K562 (cell line): ENCODE results near the gene PKD1. TPM values are rescaled to one million over a fixed set of nuclear protein-coding genes. Genes with fewer than 3 reads are reported as not detected.
A peak's percentile ranks its signal among the peaks of the same experiment; 100 is the strongest.

Source experiments
- ATAC-seq: fragments of 200-7000 bp; cut with Tn5 transposase; 3 replicates; pipeline ENCODE4 v1.9.1; 2020; ENCODE audit warnings: moderate library complexity
- BruUV-seq: library from RNA; stranded (reverse); fragments of 400-500 nt; replicated peaks from 2 replicates; lab custom pipeline; 2021; lab: Mats Ljungman, UMichigan
- CTCF ChIA-PET: fragments of 300-600 bp; formaldehyde crosslinking; extraction: SDS; loops from one replicate; lab custom pipeline; 2021; ENCODE audit warnings: low intra/inter-chr PET ratio; lab: Yijun Ruan, JAX
- POLR2A ChIA-PET: fragments of 300-600, 350-650 bp; sonication (Branson Sonifier 250); formaldehyde crosslinking; extraction: SDS; loops from one replicate; lab custom pipeline; 2021; ENCODE audit warnings: antibody characterized with exemption, inconsistent platforms; lab: Yijun Ruan, JAX
- DNase-seq, 4 experiments: peaks; one replicate each; pipeline versions ENCODE4 v3.0.0 to v3.0.0-alpha.2; 2011 to 2018; ENCODE audit warnings: low spot score in 3 of 4, mixed read lengths in 3 of 4; ENCODE audit errors: extremely low read depth in 1 of 4
- FAIRE-seq: peaks from 2 replicates; lab custom pipeline; 2011; peaks lifted over from hg19 to GRCh38; lab: Jason Lieb, UNC
- H2AFZ ChIP-seq: 2 replicates; pipeline ENCODE4 v1.6.0; 2011; ENCODE audit warnings: low read depth, low read length, control low read depth, inconsistent platforms
- H3K27ac ChIP-seq: fragments of 200-600 bp; 3 replicates; pipeline ENCODE4 v1.8.0; 2011; ENCODE audit warnings: low read depth, mild to moderate bottlenecking, control low read depth, inconsistent platforms, low read length, moderate library complexity, mixed read lengths; ENCODE audit errors: extremely low read depth
- H3K27me3 ChIP-seq, 2 experiments: fragments of 300-600 bp in 1 of 2; 2 replicates in 1 of 2; 3 replicates in 1 of 2; pipeline versions ENCODE4 v1.6.0 to v1.8.0; 2011; ENCODE audit warnings: inconsistent platforms in 2 of 2, low read length in 2 of 2, mild to moderate bottlenecking in 1 of 2, mixed read lengths in 1 of 2, moderate library complexity in 1 of 2; ENCODE audit not compliant: control insufficient read depth in 2 of 2, insufficient read depth in 2 of 2
- H3K36me3 ChIP-seq: fragments of 300-600 bp; 3 replicates; pipeline ENCODE4 v1.8.0; 2011; ENCODE audit warnings: mild to moderate bottlenecking, low read length, inconsistent platforms; ENCODE audit not compliant: control insufficient read depth, insufficient read depth
- H3K4me1 ChIP-seq, 2 experiments: fragments of 200-600 bp in 1 of 2; replicated peaks in 1 of 2; 2 replicates in 1 of 2; 3 replicates in 1 of 2; pipeline versions ENCODE4 v1.5.1 to v1.8.0; 2011; ENCODE audit warnings: inconsistent platforms in 2 of 2, low read length in 2 of 2, mild to moderate bottlenecking in 1 of 2, mixed read lengths in 1 of 2, moderate library complexity in 1 of 2; ENCODE audit not compliant: control insufficient read depth in 2 of 2, insufficient read depth in 2 of 2
- H3K4me2 ChIP-seq: 2 replicates; pipeline ENCODE4 v1.6.1; 2011; ENCODE audit warnings: low read length, control low read depth, inconsistent platforms, mixed read lengths; ENCODE audit not compliant: insufficient read depth
- H3K4me3 ChIP-seq: fragments of 200-600 bp; sonication (generic), shearing (Covaris generic); 2 replicates; pipeline ENCODE4 v1.5.1; 2016; ENCODE audit warnings: control low read depth, inconsistent platforms
- H3K79me2 ChIP-seq: fragments of 200-600 bp; 3 replicates; pipeline ENCODE4 v1.8.0; 2011; ENCODE audit warnings: low read length, inconsistent platforms; ENCODE audit not compliant: control insufficient read depth, insufficient read depth
- H3K9ac ChIP-seq, 2 experiments: 2 replicates each; pipeline versions ENCODE4 v1.6.0 to v1.6.1; 2011; ENCODE audit warnings: low read depth in 2 of 2, low read length in 2 of 2, control low read depth in 1 of 2, inconsistent platforms in 1 of 2, mild to moderate bottlenecking in 1 of 2, mixed read lengths in 1 of 2; ENCODE audit not compliant: insufficient read depth in 1 of 2
- H3K9me1 ChIP-seq: one replicate; pipeline ENCODE4 v1.6.0; 2011; ENCODE audit warnings: inconsistent platforms, mild to moderate bottlenecking, low read length, moderate library complexity; ENCODE audit not compliant: control insufficient read depth, insufficient read depth
- H3K9me3 ChIP-seq: replicated peaks from 2 replicates; pipeline ENCODE4 v1.5.1; 2011; ENCODE audit warnings: low read depth, low read length, inconsistent platforms; ENCODE audit not compliant: control insufficient read depth, insufficient read depth
- H4K20me1 ChIP-seq: replicated peaks from 2 replicates; pipeline ENCODE4 v1.6.1; 2011; ENCODE audit warnings: low read length, inconsistent platforms, mixed read lengths; ENCODE audit not compliant: control insufficient read depth, insufficient read depth
- CAMTA2 ChIP-seq: fragments of 250-450 bp; sonication (Bioruptor Pico); conservative IDR thresholded peaks from 2 replicates; pipeline ENCODE4 v1.5.1; 2022
- JUN ChIP-seq, 2 experiments: sonication (generic) in 1 of 2; formaldehyde crosslinking in 1 of 2; IDR thresholded peaks; 2 replicates each; pipeline versions ENCODE4 v1.6.1 to v1.8.0; 2012 to 2022; ENCODE audit warnings: borderline replicate concordance in 2 of 2, mild to moderate bottlenecking in 2 of 2, improper control_type of control experiment in 1 of 2, low read depth in 1 of 2, low read length in 1 of 2, missing genetic modification reagents in 1 of 2
- NFIC ChIP-seq: fragments of 450-650 bp; IDR thresholded peaks from 2 replicates; pipeline ENCODE4 v1.6.1; 2017; ENCODE audit warnings: mild to moderate bottlenecking, inconsistent platforms
- PHB2 ChIP-seq: fragments of 450-650 bp; IDR thresholded peaks from 2 replicates; pipeline ENCODE4 v1.6.1; 2017; ENCODE audit warnings: low read depth
- PHF8 ChIP-seq: fragments of 200-600 bp; sonication (generic); IDR thresholded peaks from 2 replicates; pipeline ENCODE4 v1.6.1; 2012; ENCODE audit warnings: mixed run types, mild to moderate bottlenecking, inconsistent platforms, low read length, moderate library complexity, borderline replicate concordance
- POLR2G ChIP-seq: fragments of 200-400 bp; formaldehyde crosslinking; IDR thresholded peaks from 2 replicates; pipeline ENCODE4 v1.6.1; 2017; ENCODE audit warnings: low read depth, mild to moderate bottlenecking, antibody characterized with exemption, low read length, moderate library complexity
- SRSF1 ChIP-seq: fragments of 200-400 bp; formaldehyde crosslinking; IDR thresholded peaks from 2 replicates; pipeline ENCODE4 v1.6.1; 2017; ENCODE audit warnings: mild to moderate bottlenecking, low read depth, low read length, moderate library complexity
- TFAM ChIP-seq: fragments of 250-450 bp; sonication (Bioruptor Pico); conservative IDR thresholded peaks from 2 replicates; pipeline ENCODE4 v1.5.0; 2021; ENCODE audit warnings: mild to moderate bottlenecking, moderate library complexity
- ZNF23 ChIP-seq: fragments of 250-450 bp; sonication (Bioruptor Pico); IDR thresholded peaks from 2 replicates; pipeline ENCODE4 v1.4.0; 2020; ENCODE audit warnings: mild to moderate bottlenecking
- ZNF76 ChIP-seq: fragments of 250-450 bp; sonication (Bioruptor Pico); IDR thresholded peaks from 2 replicates; pipeline ENCODE4 v1.4.0; 2020; ENCODE audit warnings: mild to moderate bottlenecking, moderate library complexity, borderline replicate concordance
- WGBS: fragments of 100-300 bp; shearing (Covaris generic); methylation state at CpG from one replicate; pipeline ENCODE4 v1.1.6; 2016; ENCODE audit warnings: low coverage, mixed read lengths; ENCODE audit not compliant: insufficient coverage; ENCODE audit errors: missing lambda C conversion rate; 5-methylcytosine and 5-hydroxymethylcytosine counted together
- in situ Hi-C: fragments of 300-500 bp; cut with MboI; formaldehyde crosslinking; loops from 4 replicates; pipeline ENCODE4 v1.15.0; 2018; ENCODE audit warnings: inconsistent platforms, mixed read lengths
- intact Hi-C: fragments of 100-400 bp; cut with micrococcal nuclease; formaldehyde crosslinking; loops from 2 replicates; pipeline ENCODE4 v1.14.2; 2022
- polyA plus RNA-seq, 8 experiments: library from polyadenylated mRNA; depleted of rRNA in 4 of 8; stranded (reverse) in 5 of 8; unstranded in 3 of 8; fragments of >200 nt; fragmentation: Nextera tagmentation in 2 of 8; fragmentation: Illumina TruSeq in 1 of 8; extraction: Ambion mirVana in 2 of 8; extraction: Trizol in 1 of 8; gene quantifications; 2 replicates each; pipeline versions ENCODE4 v1.2.1 to v1.2.3, GENCODE V29; 2011 to 2014; ENCODE audit warnings: inconsistent platforms in 1 of 8, missing spikeins in 1 of 8
- total RNA-seq, 7 experiments: library from RNA; depleted of rRNA in 6 of 7; stranded (reverse); fragments of >200 nt in 6 of 7; fragmentation: Illumina TruSeq in 2 of 7; extraction: Trizol in 2 of 7; gene quantifications; 2 replicates each; pipeline versions ENCODE4 v1.2.1 to v1.2.3, GENCODE V29; 2011 to 2021; ENCODE audit warnings: low replicate concordance in 1 of 7

PKD1 gene
- total and polyA plus RNA-seq, 9 of the 15 experiments (the other 6 are each of a cell fraction or from before 2014, with no cell fraction given) = 0.23 to 93.5 (median 12.6) TPM

DNA sequence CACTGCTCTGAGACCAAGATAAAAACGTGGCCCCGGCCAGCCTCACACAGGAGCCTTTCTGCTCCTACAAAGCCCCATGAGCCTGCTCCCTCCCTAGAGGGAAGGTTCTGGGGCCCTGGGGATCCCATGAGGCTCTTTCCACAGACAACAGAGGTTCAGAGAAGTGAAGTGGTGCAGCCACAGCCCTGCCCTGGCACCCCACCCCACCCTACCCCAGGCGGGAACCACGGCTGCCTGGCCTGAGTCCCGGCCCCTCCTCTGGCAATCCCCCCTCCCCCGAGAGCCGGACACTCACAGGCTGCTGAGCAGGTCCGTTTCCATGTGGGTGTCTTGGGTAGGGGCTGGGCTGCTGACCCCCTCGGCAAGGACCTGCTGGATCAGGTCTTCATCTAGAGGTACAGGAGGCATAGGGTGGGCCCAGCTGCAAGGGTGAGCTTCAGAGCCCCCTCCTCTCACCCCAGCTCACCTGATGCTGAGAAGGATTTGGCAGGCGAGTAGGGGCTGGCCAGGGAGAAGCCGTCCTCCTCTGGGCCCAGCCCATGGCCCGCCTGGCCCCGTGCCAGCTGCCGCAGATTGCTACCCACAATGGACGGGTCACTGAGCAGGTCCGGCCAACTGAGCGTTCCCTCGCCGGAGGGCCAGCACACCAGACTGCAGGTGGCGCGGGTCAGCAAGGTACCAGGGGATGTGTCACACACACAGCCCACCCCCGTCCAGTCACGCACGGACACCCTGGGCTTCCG is 38.7 kb downstream of the PKD1 start:
- in situ Hi-C loops = no loop called here
- Histone ChIP-seq H3K27me3 (no peaks in the 10 kb centered on the region), H3K27ac (no peak overlapping the region), H3K9me1 (no peaks in the 10 kb centered on the region), H2AFZ (no peak overlapping the region), H3K4me2 (no peak overlapping the region), H3K9me3 (no peaks in the 10 kb centered on the region), H3K4me1 (peaks cover 0 to 12% of the 10 kb centered on the region in 2 experiments; a peak in 1 of 5 replicates), H3K9ac (no peak overlapping the region; a peak in 1 of 4 replicates), H4K20me1 (no peaks in the 10 kb centered on the region), H3K79me2 (no peaks in the 10 kb centered on the region), H3K4me3 (no peak overlapping the region), H3K36me3 (peaks cover 38% of the 10 kb centered on the region; the same call in 2 of the 3 replicates)
- no TSS peak for BruUV-seq
- intact Hi-C loops = no loop called here
- FAIRE-seq = no peak
- no peak for ATAC-seq
- no peak for DNase-seq
- WGBS = 92% methylated on average over 14 of the region's 25 CpGs
- no peak for TF ChIP-seq ZNF76 (CRISPR knock-in tag)
- TF ChIP-seq POLR2G = 0 out of 2 replicates have a peak, but pooled peaks have one; percentile 24
- no peak for TF ChIP-seq PHB2
- TF ChIP-seq PHF8 = no peak
- TF ChIP-seq TFAM (CRISPR knock-in tag) = no peak
- TF ChIP-seq CAMTA2 (CRISPR knock-in tag) = no peak
- no peak for TF ChIP-seq JUN (IDR thresholded peaks at IDR 0.05; ENCODE audit: borderline replicate concordance, low read depth, low read length)
- no peak for TF ChIP-seq JUN (CRISPR knock-in tag; IDR thresholded peaks at IDR 0.05; ENCODE audit: borderline replicate concordance)
- no peak for TF ChIP-seq SRSF1
- peak; percentile 77 for TF ChIP-seq NFIC
- TF ChIP-seq ZNF23 (CRISPR knock-in tag) = no peak
- POLR2A ChIA-PET = no interaction called here
- CTCF ChIA-PET = no interaction called here
